Hematopoietic multipotent progenitor cell treated with erythropoietin and hydrocortisone succinate and interleukin-3 and kit ligand, for 17 days (in vitro differentiated cells): ENCODE measurements around the gene CARD14.

Source experiments
- DNase-seq: peaks from one replicate; pipeline ENCODE4 v3.0.0-alpha.2; 2015; ENCODE audit warnings: low spot score

Gene CARD14

GRCh38 chr17:80169784-80170500 is at the start of gene CARD14:
Gene CARD14, plus strand, starts transcription at chr17:80170030. Its CDS starts 11,409 bp downstream, at chr17:80181439.
- no peak for DNase-seq

- no peak for DNase-seq
Observed at GRCh38 chr17:80122026-80122575, 47.7 kb upstream of the CARD14 start.

- DNase-seq, result no peak
Observed at GRCh38 chr17:80122926-80123505, 46.8 kb upstream of the CARD14 start.

DNA sequence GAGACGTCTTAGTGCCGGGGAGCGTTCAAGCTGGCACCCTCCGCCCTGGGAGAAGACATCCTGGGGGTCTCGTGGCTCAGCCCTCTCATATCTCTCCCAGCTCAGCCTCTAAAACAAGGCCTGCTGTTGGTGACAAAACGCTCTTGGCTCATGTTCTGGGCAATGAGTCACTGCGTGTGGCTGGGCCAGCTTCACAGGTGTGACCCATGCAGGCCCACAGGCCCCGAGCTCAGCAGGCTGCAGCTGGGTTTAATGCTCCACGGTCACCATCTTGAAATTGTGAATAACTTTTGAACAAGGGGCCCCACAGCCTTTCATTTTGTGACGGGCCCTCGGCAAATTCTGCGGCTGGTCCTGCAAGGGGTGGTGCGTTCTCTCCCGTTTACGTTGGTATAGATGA is 46.0 kb upstream of the CARD14 start:
- DNase-seq, result no peak

DNA sequence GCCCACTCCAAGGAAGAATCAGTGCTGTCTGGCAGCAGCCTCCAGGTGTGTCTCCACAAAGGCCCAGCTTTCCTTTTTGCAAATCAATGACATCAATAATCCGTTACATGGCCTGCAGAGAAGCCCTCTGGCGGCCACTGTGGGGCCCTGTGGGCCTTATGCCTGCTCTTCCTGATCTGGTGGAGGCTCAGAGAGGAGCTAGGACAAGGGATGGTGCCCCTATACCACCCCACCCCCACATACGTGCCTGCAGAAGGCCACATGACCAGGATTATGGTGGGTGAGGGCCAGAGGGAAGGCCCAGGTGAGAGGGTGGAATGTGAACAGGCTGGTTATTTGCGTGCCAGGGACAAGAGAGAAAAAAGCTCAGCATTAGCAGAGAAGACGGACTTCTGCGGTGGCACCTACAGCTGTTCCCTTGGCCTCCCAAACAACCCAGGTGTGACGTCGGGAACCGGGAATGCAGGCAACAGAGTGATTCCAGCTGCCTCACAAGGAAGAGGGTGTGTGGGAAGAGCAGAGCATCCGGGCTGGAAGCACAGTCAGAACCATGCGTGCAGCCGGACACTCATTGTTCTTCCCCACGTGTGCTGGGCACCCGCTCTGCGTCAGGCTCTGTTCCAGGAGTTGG is 45.4 kb upstream of the CARD14 start:
- DNase-seq, result no peak

GRCh38 chr17:80125656-80126448 is 44.0 kb upstream of the CARD14 start:
- no peak for DNase-seq

DNA sequence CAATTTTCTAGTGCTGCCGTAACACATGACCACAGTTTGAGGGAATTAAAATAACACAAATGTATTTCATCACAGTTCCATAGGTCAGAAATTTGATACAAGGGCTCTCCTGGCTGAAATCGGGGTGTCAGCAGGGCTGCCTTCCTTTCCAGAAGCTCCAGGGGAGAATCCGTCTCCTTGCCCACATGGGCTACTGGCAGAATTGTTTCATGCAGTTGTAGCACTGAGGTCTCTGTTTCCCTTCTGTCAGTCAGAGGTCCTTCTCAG is 43.4 kb upstream of the CARD14 start:
- DNase-seq, result no peak

DNA sequence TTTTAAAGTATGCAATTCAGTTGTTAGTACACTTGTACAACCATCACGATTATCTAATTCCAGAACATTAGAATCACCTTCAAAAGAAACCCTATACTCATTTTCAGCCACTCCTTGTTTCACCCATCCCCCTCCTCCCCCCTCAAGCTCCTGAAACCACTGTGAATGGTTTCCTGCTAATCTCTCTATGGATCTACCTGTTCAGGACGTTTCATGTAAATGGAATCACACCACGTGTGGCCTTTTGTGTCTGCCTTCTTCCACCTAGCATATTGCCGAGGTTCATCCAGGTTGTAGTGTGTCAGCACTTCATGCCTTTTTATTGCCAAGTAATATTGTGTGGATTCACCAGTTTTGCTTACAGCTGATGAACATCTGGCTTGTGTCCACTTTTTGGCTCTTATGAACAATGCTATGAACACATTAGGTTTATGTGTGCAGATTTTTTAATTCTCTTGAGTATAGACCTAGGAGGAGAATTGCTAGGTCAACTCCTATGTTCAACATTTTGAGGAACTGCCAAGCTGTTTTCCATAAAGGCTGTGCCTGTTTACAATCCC is 40.7 kb upstream of the CARD14 start:
- no peak for DNase-seq

DNA sequence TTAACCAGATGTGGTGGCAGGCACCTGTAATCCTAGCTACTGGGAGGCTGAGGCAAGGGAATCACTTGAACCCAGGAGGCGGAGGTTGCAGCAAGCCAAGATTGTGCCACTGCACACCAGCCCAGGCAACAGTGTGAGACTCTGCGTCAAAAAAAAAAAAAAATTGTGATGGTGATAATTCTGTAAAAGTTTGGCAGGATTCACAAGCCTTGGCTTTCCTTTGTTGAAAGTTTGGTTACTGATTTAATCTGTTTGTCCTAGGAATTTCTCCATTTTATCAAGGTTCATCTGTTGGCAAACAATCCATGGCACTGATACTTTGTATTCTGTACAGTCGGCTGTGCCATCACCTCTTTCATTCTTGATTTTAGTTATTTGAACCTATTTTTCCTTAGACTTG is 38.8 kb upstream of the CARD14 start:
- no peak for DNase-seq

DNA sequence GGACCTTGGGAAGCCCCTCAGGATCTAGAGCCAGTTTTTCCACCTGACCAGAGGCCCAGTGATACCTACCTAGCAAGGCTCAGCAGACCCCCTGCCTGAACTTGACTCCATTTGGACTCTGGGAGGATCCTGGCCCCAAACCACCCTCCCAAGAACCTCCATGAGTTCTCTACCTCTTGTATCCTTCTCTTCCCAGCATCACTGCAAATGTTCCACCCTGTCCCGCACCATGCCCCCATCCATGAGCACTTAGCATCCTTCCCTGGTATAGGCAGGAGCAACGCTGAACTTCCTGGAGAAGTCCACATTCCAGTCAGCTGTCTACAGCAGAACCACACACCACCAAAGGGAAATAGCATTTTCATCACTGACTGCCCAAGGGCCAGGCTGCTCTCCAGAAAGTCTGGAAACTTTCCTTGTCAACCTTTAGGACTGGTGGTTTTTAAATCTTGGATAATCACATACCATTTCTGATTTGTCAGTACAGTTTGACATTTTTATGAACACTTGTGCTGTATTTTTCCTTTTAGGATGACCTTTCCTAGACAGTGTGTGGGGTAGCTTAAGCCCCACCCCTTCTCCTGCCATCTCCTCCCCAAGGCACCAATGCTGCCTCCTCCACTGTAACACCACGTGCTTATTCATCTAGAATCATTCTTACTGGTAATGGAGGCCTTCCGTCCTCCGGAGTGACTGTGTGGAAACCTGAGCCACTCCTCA is 36.8 kb upstream of the CARD14 start:
- no peak for DNase-seq

DNA sequence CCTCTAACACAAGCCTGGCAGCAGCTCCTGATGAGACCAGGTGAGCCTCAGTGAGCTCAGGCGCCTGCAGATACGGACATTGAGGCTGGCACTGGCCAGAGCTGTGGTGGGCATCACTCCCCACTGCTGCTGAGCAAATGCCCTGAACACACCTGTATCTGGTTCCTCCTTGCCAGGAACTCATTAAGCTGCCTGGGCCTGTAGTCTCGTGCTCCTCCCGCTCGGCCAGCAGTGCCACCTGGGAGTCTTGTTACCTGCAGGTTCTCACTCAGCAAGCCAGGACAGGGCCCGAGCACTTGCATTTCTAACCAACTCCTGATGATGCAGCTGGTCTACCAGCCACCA is 36.2 kb upstream of the CARD14 start:
- DNase-seq, result no peak

GRCh38 chr17:80137131-80137530 is 32.7 kb upstream of the CARD14 start:
- DNase-seq, result no peak

- DNase-seq, result no peak
Observed at GRCh38 chr17:80138856-80139426, 30.9 kb upstream of the CARD14 start.

- no peak for DNase-seq
Observed at GRCh38 chr17:80141463-80142165, 28.2 kb upstream of the CARD14 start.

- no peak for DNase-seq
Observed at GRCh38 chr17:80142929-80143328, 26.9 kb upstream of the CARD14 start.

- peak; percentile 26 for DNase-seq
Observed at GRCh38 chr17:80145076-80146075, 24.5 kb upstream of the CARD14 start.

DNA sequence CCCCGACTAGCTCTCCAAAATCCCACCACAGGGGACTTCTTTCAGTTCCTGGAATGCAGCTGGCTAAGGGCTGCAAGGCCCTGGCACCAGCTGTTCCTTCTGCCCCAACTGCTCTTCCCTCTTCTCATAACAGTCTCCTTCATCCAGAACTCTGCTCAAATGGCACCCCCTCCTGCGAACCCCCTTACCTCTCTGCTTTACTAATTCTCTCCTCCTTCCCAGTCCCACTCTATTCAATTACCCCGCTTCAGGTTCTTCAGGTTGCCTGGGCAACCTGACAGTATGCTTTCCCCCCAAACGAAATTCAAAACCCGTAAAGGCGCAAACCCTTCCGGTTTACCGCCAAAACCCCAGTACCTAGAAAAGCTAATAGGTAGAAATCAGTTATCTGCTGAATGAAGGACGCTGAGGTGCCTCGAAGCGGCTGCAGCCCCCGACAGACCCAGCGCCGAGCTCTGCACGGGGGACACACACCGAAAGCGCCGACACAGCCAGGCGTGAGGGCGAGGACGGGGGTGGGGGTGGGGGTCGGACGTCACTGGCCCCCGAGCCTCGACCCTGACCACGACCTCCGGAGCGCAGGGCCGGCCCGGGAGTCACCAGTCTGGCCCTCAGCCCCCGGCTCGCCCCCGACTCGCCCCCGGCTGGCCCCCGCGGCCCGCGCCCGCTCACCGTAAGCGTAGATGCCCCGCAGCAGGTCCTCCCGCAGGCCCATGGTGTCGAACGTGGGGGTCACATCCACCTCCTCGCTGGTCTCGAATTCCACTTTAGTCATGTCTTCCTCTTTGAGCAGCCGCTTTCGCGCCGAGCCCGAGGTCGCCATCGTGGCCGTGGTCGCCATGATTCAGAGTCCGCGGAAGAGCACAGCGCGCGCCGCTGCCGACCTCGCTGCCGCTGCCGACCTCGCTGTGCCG is 23.5 kb upstream of the CARD14 start:
- DNase-seq, result peak; percentile 60

DNA sequence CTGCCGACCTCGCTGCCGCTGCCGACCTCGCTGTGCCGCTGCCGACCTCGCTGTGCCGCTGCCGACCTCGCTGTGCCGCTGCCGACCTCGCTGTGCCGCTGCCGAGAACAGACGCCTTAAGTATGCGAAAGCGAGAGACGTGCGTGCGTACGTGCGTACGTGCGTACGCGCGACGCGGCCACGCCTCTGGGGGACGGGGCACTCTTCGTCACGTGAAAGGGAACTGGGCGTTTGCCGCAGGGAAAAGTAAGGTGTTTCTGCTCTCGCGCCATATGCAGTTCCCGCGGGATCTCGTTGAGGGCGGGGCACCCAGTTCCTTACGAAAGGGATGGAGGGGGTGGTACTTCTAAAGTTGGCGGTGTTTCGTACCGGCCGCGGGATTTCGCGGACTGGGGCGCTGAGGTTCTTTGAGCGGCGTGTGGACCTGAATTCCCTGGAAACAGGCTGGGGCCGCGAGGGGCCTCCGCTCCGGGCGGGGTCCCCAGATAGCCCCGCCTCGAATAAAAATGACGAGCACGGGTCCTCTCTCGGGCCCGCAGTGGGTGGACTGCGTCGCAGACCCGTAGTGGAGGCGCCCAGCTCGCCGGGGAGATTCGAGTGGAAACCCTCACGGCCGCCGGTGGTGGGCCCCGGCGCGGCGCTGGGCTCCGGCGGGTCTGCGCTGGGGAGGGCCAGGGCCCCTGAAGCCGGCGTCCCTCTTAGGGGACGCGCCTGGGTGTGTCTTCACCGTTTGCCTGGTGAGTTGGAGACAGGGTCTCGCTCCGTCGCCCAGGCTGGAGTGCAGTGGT is 22.6 kb upstream of the CARD14 start, which contains the start of gene EIF4A3:
Gene EIF4A3 (minus strand): TSS at position 94 of the 788 bp plus-strand sequence. CDS start 167 bp downstream, outside the sequence.
- DNase-seq, result peak; percentile 97
